Subcutaneous abdominal adipose tissue (tissue), 5 donors: Measurements from ENCODE around the gene WFIKKN1.

Experiments used
- H3K27ac ChIP-seq: one replicate; pipeline ENCODE4 v1.7.0; 2013; ENCODE audit warnings: low read depth, mild to moderate bottlenecking, inconsistent platforms, low read length, moderate library complexity
- H3K27me3 ChIP-seq, 5 donors: one replicate each; pipeline ENCODE4 v1.7.0; 2013; ENCODE audit warnings: low read length in 5 of 5, inconsistent platforms in 1 of 5; ENCODE audit not compliant: control insufficient read depth in 5 of 5, insufficient read depth in 4 of 5
- H3K36me3 ChIP-seq, 5 donors: one replicate each; pipeline ENCODE4 v1.7.0; 2013; ENCODE audit warnings: low read length in 5 of 5; ENCODE audit not compliant: control insufficient read depth in 5 of 5, insufficient read depth in 5 of 5
- H3K4me1 ChIP-seq, 5 donors: one replicate each; pipeline ENCODE4 v1.7.0; 2013; ENCODE audit warnings: low read length in 5 of 5, mild to moderate bottlenecking in 3 of 5, moderate library complexity in 1 of 5; ENCODE audit not compliant: control insufficient read depth in 5 of 5, insufficient read depth in 5 of 5
- H3K4me3 ChIP-seq, 5 donors: one replicate each; pipeline ENCODE4 v1.7.0; 2013; ENCODE audit warnings: low read length in 5 of 5, low read depth in 1 of 5
- H3K9ac ChIP-seq, 5 donors: one replicate each; pipeline ENCODE4 v1.7.0; 2013; ENCODE audit warnings: low read length in 5 of 5, mild to moderate bottlenecking in 4 of 5, moderate library complexity in 3 of 5
- H3K9me3 ChIP-seq, 5 donors: one replicate each; pipeline ENCODE4 v1.7.0; 2013; ENCODE audit warnings: low read length in 5 of 5; ENCODE audit not compliant: control insufficient read depth in 5 of 5
- donor health status: healthy.
- donor health status: healthy.
- donor health status: healthy.
- donor health status: healthy.
- donor health status: healthy.

Gene WFIKKN1

DNA sequence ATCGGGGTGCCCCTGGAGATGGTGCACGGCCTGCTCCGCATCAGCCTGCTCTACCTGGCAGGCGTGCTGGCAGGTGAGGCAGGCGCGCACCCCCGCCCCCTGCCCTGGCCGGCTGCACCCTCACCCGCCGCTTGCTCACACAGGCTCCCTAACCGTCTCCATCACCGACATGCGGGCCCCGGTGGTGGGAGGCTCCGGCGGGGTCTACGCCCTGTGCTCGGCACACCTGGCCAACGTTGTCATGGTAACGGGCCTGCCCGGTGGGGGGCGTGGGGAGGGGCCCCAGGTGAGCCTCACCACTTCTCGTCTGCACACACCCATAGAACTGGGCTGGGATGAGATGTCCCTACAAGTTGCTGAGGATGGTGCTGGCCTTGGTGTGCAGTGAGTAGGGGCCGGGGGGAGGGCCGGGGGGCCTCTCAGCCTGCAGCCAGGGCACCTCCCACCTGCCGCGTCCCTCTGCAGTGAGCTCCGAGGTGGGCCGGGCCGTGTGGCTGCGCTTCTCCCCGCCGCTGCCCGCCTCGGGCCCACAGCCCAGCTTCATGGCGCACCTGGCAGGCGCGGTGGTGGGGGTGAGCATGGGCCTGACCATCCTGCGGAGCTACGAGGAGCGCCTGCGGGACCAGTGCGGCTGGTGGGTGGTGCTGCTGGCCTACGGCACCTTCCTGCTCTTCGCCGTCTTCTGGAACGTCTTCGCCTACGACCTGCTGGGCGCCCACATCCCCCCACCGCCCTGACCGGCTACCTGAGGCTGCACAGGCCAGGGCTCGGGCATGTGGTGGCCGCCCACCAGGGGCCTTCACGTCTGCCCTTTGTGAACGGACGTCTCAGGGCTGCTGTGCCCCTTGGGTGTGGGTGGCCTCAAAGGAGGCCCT lies 46.8 kb downstream of the WFIKKN1 start:
- peaks cover 0 to 28% (median 24%) of the 10 kb centered on the region in 5 donors for H3K36me3 ChIP-seq
- H3K9ac ChIP-seq: no peak overlapping the region
- peaks cover 4 to 49% (median 43%) of the 10 kb centered on the region in 5 donors for H3K4me1 ChIP-seq
- peaks cover 0 to 4% (median 0%) of the 10 kb centered on the region in 5 donors for H3K27me3 ChIP-seq
- no peak overlapping the region for H3K4me3 ChIP-seq
- H3K27ac ChIP-seq: no peak overlapping the region
- H3K9me3 ChIP-seq: no peaks in the 10 kb centered on the region

DNA sequence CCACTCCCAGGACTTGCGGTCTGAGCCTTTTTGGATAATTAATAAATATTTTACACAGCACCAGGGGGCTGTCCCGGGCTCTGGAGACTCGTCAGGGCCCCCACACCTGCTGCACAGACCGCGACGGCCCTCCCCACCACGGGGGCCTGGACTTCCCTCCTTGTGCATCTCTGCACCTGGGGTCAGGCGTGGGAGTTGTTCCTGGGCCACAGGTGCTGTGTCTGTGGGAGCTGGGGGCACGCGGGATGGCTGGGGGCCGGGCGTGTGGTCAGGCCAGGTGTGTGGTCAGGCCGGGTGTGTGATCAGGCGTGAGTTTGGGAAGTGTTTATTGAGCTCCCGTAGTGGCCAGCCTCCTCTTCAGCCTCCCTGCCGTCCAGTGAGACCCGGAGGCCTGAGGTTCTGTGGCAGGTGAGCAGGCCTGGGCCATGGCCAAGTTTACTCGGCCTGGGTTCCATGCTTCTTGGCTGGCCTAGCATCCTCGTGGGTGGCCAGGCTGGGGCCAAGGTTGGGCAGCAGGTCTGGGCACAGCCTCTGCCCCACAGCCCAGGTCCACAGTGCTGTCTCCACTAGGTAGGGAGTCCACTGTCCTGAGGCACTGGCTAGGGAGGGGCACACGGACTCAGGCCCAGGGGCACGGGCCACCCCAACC lies 47.5 kb downstream of the WFIKKN1 start:
- Histone ChIP-seq H3K27ac (no peak overlapping the region), H3K4me1 (peaks cover 4 to 57% (median 50%) of the 10 kb centered on the region in 5 donors), H3K36me3 (peaks cover 0 to 28% (median 21%) of the 10 kb centered on the region in 5 donors), H3K9ac (no peak overlapping the region), H3K9me3 (no peaks in the 10 kb centered on the region), H3K27me3 (peaks cover 0 to 4% (median 0%) of the 10 kb centered on the region in 5 donors), H3K4me3 (no peak overlapping the region)

DNA sequence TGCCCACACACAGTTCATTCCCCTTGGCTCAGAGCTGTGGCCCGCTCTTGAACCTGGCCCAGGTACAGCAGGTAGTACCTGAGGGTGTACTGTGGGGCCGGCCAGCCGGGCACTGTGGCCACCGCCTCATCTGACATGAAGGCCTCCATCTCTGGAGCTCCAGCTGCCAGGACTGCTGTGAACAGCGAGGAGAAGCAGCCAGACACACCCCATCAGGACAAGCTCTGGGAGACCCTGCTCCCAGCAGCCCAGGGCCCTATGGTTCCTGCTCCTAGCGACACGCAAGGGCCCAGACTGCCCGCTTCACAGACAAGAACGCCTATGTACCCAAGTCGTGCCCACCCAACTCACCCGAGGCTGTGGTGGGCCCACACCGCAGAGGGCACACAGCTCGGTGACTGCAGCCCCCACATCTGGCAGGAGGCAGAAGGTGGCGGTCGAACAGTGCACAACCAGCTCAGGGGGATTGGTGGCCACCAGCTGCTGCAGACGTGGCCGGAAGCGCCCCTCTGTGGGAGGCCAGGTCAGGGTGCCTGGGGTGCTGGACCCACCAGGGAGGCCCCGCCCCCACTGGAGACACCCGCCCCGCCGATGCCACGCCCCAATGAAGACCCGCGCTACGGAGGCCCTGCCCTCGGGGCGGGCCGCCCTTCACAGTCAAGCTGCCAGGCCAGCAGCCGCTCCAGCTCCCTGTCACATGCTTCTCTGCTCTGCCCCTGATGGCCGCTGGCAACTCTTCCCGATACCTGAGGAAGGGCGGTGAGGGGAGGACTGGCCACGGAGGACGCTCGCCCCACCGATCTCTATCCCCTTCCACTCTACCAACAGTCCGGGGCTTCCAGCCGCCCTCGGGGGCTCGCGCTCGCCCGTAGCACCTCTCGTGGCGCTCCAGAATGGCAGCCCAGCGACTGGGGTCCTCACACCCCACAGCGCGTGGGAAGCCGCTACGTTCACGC lies 48.4 kb downstream of the WFIKKN1 start:
- Histone ChIP-seq H3K4me3 (peak overlapping the region in 4 of 5 donors; percentile 56 to 73 (median 64)), H3K27ac (no peak overlapping the region), H3K36me3 (peaks cover 0 to 20% (median 16%) of the 10 kb centered on the region in 5 donors), H3K4me1 (peaks cover 4 to 63% (median 56%) of the 10 kb centered on the region in 5 donors), H3K27me3 (peaks cover 0 to 4% (median 0%) of the 10 kb centered on the region in 5 donors), H3K9me3 (no peaks in the 10 kb centered on the region), H3K9ac (peak overlapping the region in 1 of 5 donors; percentile 69)

DNA sequence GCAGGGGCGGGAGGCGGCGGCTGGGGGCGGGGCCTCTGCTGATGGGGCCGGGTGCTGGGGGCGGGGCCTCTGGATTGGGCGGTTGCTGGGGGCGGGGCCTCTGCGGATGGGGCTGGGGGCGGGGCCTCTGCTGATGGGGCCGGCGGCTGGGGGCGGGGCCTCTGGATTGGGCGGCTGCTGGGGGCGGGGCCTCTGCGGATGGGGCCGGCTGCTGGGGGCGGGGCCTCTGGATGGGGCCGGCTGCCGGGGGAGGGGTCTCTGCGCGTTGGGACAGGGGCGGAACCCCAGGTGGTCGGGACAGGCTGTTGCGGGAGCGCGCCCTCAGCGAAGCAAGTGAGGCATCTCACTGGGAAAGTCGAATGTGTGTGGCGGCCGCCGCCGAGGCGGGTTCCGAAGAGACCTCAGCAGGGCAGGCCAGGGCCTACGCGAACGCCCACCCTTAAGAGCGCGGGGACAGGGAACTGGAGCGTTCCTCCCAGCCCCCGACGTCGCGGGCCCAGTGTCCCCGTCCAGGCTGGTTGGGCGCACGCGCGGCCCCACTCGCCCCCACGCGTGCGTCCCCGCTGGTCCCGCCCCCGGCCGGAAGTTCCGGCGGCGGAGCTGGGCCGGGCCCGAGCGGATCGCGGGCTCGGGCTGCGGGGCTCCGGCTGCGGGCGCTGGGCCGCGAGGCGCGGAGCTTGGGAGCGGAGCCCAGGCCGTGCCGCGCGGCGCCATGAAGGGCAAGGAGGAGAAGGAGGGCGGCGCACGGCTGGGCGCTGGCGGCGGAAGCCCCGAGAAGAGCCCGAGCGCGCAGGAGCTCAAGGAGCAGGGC lies 49.2 kb downstream of the WFIKKN1 start, which contains the start of gene STUB1:
TSS of gene STUB1 (plus strand) at position 597 of the 811 bp plus-strand sequence. CDS start at position 713, 116 bp downstream.
- Histone ChIP-seq H3K4me3 (peak within 1 kb of the TSS; percentile 59 to 78 (median 75)), H3K36me3 (peaks cover 0 to 19% (median 16%) of the 10 kb centered on the region in 5 donors), H3K9ac (peak within 1 kb of the TSS in 4 of 5 donors; percentile 84 to 90 (median 86)), H3K9me3 (no peaks in the 10 kb centered on the region), H3K4me1 (peaks cover 4 to 68% (median 56%) of the 10 kb centered on the region in 5 donors), H3K27me3 (peaks cover 0 to 4% (median 0%) of the 10 kb centered on the region in 5 donors), H3K27ac (peak within 1 kb of the TSS; percentile 62)

DNA sequence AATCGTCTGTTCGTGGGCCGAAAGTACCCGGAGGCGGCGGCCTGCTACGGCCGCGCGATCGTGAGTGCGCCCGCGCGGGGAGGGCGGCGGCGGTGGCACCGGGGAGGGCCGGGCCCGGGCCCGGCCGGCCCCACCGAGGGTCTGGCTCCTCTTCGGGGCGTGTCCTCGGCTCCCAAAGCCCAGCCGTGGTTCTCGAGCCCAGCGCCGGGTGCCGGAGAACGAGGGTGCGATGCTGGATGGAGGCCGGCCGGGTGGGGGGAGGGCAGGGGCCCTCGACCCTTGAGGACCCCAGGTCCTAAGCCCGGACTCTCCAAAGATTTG lies 49.8 kb downstream of the WFIKKN1 start:
- peak overlapping the region in 4 of 5 donors; percentile 84 to 90 (median 86) for H3K9ac ChIP-seq
- peaks cover 0 to 19% (median 16%) of the 10 kb centered on the region in 5 donors for H3K36me3 ChIP-seq
- H3K4me3 ChIP-seq: peak overlapping the region; percentile 59 to 78 (median 75)
- H3K9me3 ChIP-seq: no peaks in the 10 kb centered on the region
- H3K4me1 ChIP-seq: peaks cover 4 to 69% (median 57%) of the 10 kb centered on the region in 5 donors
- H3K27ac ChIP-seq: peak overlapping the region; percentile 62
- H3K27me3 ChIP-seq: peaks cover 0 to 4% (median 0%) of the 10 kb centered on the region in 5 donors

DNA sequence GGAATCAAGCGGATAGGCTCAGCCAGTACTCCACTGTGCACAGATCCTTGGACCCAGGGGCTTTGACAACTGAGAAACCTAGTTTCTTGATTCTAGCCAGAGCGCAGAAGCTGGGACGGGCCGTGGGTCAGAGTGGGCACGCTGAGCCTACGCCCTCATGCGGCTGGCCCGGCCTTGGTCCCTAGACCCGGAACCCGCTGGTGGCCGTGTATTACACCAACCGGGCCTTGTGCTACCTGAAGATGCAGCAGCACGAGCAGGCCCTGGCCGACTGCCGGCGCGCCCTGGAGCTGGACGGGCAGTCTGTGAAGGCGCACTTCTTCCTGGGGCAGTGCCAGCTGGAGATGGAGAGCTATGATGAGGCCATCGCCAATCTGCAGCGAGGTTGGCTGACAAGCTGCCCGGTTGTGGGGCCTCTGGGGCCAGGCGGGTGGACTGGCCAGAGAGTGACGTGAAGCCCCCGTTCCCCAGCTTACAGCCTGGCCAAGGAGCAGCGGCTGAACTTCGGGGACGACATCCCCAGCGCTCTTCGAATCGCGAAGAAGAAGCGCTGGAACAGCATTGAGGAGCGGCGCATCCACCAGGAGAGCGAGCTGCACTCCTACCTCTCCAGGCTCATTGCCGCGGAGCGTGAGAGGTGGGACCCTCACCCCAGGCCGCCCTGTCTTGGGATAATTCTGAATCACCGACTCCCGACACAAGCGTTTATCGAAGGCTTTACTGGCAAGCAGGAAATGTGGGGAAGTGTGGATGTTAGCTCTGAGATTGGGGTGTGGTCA lies 50.4 kb downstream of the WFIKKN1 start:
- Histone ChIP-seq H3K4me3 (peak overlapping the region; percentile 59 to 78 (median 75)), H3K27ac (peak overlapping the region; percentile 62), H3K9ac (peak overlapping the region in 4 of 5 donors; percentile 84 to 90 (median 86)), H3K4me1 (peaks cover 4 to 69% (median 52%) of the 10 kb centered on the region in 5 donors), H3K36me3 (peaks cover 0 to 19% (median 16%) of the 10 kb centered on the region in 5 donors), H3K27me3 (peaks cover 0 to 4% (median 0%) of the 10 kb centered on the region in 5 donors), H3K9me3 (no peaks in the 10 kb centered on the region)

DNA sequence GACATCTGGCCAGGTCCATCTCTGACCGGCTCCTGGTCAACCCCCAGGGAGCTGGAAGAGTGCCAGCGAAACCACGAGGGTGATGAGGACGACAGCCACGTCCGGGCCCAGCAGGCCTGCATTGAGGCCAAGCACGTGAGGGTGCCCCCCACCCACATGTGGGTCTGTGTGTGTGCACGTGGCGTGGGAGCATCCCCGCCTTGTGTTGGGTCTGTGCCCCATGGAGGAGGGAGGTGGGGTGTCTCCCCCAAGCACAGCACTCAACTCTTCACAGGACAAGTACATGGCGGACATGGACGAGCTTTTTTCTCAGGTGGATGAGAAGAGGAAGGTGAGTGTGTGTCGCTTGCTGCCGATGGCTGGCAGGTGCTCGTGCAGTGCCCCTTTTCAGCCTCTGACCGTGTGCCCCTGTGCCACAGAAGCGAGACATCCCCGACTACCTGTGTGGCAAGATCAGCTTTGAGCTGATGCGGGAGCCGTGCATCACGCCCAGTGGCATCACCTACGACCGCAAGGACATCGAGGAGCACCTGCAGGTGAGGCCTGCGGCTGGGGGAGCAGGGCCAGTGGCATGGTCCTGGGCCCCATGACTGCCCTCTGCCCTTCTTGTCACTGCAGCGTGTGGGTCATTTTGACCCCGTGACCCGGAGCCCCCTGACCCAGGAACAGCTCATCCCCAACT lies 51.1 kb downstream of the WFIKKN1 start:
- no peaks in the 10 kb centered on the region for H3K9me3 ChIP-seq
- H3K27me3 ChIP-seq: peaks cover 0 to 3% (median 0%) of the 10 kb centered on the region in 5 donors
- H3K4me1 ChIP-seq: peaks cover 4 to 65% (median 51%) of the 10 kb centered on the region in 5 donors
- H3K27ac ChIP-seq: peak overlapping the region; percentile 62
- H3K36me3 ChIP-seq: peaks cover 0 to 25% (median 21%) of the 10 kb centered on the region in 5 donors
- peak overlapping the region in 3 of 5 donors; percentile 84 to 90 (median 85) for H3K9ac ChIP-seq
- peak overlapping the region in 4 of 5 donors; percentile 25 to 78 (median 74) for H3K4me3 ChIP-seq
